OCI-LY1 (cell line): ENCODE data around the gene ARHGAP21.

Source experiments
- H2AFZ ChIP-seq: fragments of 200-600 bp; sonication (generic), shearing (Covaris generic); 2 replicates; pipeline ENCODE4 v1.6.0; 2014; ENCODE audit warnings: antibody characterized with exemption, mild to moderate bottlenecking, low read length
- H3F3A ChIP-seq: fragments of 200-600 bp; sonication (generic), shearing (Covaris generic); 2 replicates; pipeline ENCODE4 v1.6.0; 2014; ENCODE audit warnings: mild to moderate bottlenecking, antibody characterized with exemption, low read length, moderate library complexity; ENCODE audit not compliant: insufficient read depth
- H3K27ac ChIP-seq: fragments of 200-600 bp; sonication (generic); 2 replicates; pipeline ENCODE4 v1.5.1; 2014; ENCODE audit warnings: low read length, mixed run types, mild to moderate bottlenecking, low read depth; ENCODE audit not compliant: poor library complexity, severe bottlenecking
- H3K27me3 ChIP-seq: fragments of 200-600 bp; sonication (generic); 2 replicates; pipeline ENCODE4 v1.6.0; 2014; ENCODE audit warnings: antibody characterized with exemption, mild to moderate bottlenecking, low read length, moderate library complexity; ENCODE audit not compliant: insufficient read depth
- H3K36me3 ChIP-seq: fragments of 200-600 bp; sonication (generic); 2 replicates; pipeline ENCODE4 v1.6.1; 2014; ENCODE audit warnings: mild to moderate bottlenecking, antibody characterized with exemption, low read length, moderate library complexity, mixed read lengths; ENCODE audit not compliant: insufficient read depth
- H3K4me1 ChIP-seq: fragments of 200-600 bp; sonication (generic); 2 replicates; pipeline ENCODE4 v1.5.1; 2014; ENCODE audit warnings: mild to moderate bottlenecking, low read length, moderate library complexity; ENCODE audit not compliant: insufficient read depth, severe bottlenecking
- H3K4me2 ChIP-seq: fragments of 200-600 bp; sonication (generic), shearing (Covaris generic); 2 replicates; pipeline ENCODE4 v1.6.1; 2014; ENCODE audit warnings: low read length
- H3K4me3 ChIP-seq: fragments of 200-600 bp; sonication (generic); 2 replicates; pipeline ENCODE4 v1.5.1; 2014; ENCODE audit warnings: low read length, low read depth, mild to moderate bottlenecking, mixed read lengths; ENCODE audit not compliant: poor library complexity, severe bottlenecking
- H3K79me2 ChIP-seq: fragments of 200-600 bp; shearing (Covaris generic); 2 replicates; pipeline ENCODE4 v1.6.1; 2016; ENCODE audit warnings: mixed run types, low read length, mixed read lengths; ENCODE audit not compliant: insufficient read depth
- H3K9ac ChIP-seq: fragments of 200-600 bp; sonication (generic), shearing (Covaris generic); 2 replicates; pipeline ENCODE4 v1.6.1; 2014; ENCODE audit warnings: mild to moderate bottlenecking, low read length, mixed read lengths
- H3K9me2 ChIP-seq: fragments of 200-600 bp; sonication (generic), shearing (Covaris generic); 2 replicates; pipeline ENCODE4 v1.6.1; 2014; ENCODE audit warnings: low read depth, mild to moderate bottlenecking, low read length, mixed read lengths
- H3K9me3 ChIP-seq: fragments of 200-600 bp; shearing (Covaris generic); 2 replicates; pipeline ENCODE4 v1.6.1; 2014; ENCODE audit warnings: low read length, mixed read lengths
- H4K20me1 ChIP-seq: fragments of 200-600 bp; sonication (generic), shearing (Covaris generic); 2 replicates; pipeline ENCODE4 v1.6.0; 2016; ENCODE audit warnings: mild to moderate bottlenecking, low read length; ENCODE audit not compliant: insufficient read depth
- CTCF ChIP-seq: fragments of 200-600 bp; sonication (generic), shearing (Covaris generic); IDR thresholded peaks from 2 replicates; pipeline ENCODE4 v1.5.1; 2017; ENCODE audit warnings: mild to moderate bottlenecking, antibody characterized with exemption, low read length, moderate library complexity, mixed read lengths
- EZH2 ChIP-seq: fragments of 200-600 bp; sonication (generic), shearing (Covaris generic); IDR thresholded peaks from 2 replicates; pipeline ENCODE4 v1.8.0; 2017; ENCODE audit warnings: borderline replicate concordance, mixed run types, mild to moderate bottlenecking, antibody characterized with exemption, low read length, moderate library complexity, mixed read lengths

ARHGAP21 gene

GRCh38 chr10:24695452-24695851 is 28.2 kb downstream of the ARHGAP21 start:
- no peak overlapping the region for H3K4me3 ChIP-seq
- no peak for TF ChIP-seq CTCF
- TF ChIP-seq EZH2: no peak
- H3K27me3 ChIP-seq: no peaks in the 10 kb centered on the region
- H2AFZ ChIP-seq: no peak overlapping the region
- no peaks in the 10 kb centered on the region for H3K36me3 ChIP-seq
- H3K27ac ChIP-seq: no peak overlapping the region
- no peaks in the 10 kb centered on the region for H4K20me1 ChIP-seq
- no peak overlapping the region for H3K4me2 ChIP-seq
- H3F3A ChIP-seq: no peaks in the 10 kb centered on the region
- H3K79me2 ChIP-seq: no peaks in the 10 kb centered on the region
- no peak overlapping the region for H3K9ac ChIP-seq
- H3K9me3 ChIP-seq: no peaks in the 10 kb centered on the region
- no peaks in the 10 kb centered on the region for H3K4me1 ChIP-seq
- H3K9me2 ChIP-seq: no peaks in the 10 kb centered on the region

- Histone ChIP-seq H3K4me3 (no peak overlapping the region), H4K20me1 (no peaks in the 10 kb centered on the region), H3K9me2 (no peaks in the 10 kb centered on the region), H2AFZ (no peak overlapping the region), H3K4me1 (no peaks in the 10 kb centered on the region), H3K4me2 (no peak overlapping the region), H3K27ac (no peak overlapping the region), H3K79me2 (no peaks in the 10 kb centered on the region), H3K9ac (no peak overlapping the region), H3K36me3 (no peaks in the 10 kb centered on the region), H3K27me3 (no peaks in the 10 kb centered on the region), H3K9me3 (no peaks in the 10 kb centered on the region), H3F3A (no peaks in the 10 kb centered on the region)
- no peak for TF ChIP-seq EZH2
- TF ChIP-seq CTCF: no peak
Observed at GRCh38 chr10:24694086-24694485, 29.6 kb downstream of the ARHGAP21 start.

GRCh38 chr10:24690961-24691512 is 32.6 kb downstream of the ARHGAP21 start:
- Histone ChIP-seq H3K4me3 (no peak overlapping the region), H3K79me2 (no peaks in the 10 kb centered on the region), H3K4me1 (no peaks in the 10 kb centered on the region), H3K36me3 (no peaks in the 10 kb centered on the region), H3F3A (no peaks in the 10 kb centered on the region), H3K9me3 (no peaks in the 10 kb centered on the region), H2AFZ (no peak overlapping the region), H4K20me1 (no peaks in the 10 kb centered on the region), H3K27me3 (no peaks in the 10 kb centered on the region), H3K27ac (no peak overlapping the region), H3K4me2 (no peak overlapping the region), H3K9me2 (no peaks in the 10 kb centered on the region), H3K9ac (no peak overlapping the region)
- TF ChIP-seq CTCF (no peak), EZH2 (no peak)
